HCT116 (cell line): Measurements from ENCODE around the gene TBCC. TPM values are rescaled to one million over a fixed set of nuclear protein-coding genes. Genes with fewer than 3 reads are reported as not detected.

Source experiments
- ATAC-seq: fragments of 200-7000 bp; cut with Tn5 transposase; 2 replicates; pipeline ENCODE4 v1.9.1; 2020; ENCODE audit warnings: mild to moderate bottlenecking, moderate library complexity
- BruUV-seq: library from RNA; stranded (reverse); fragments of 400-500 nt; replicated peaks from 2 replicates; lab custom pipeline; 2021; lab: Mats Ljungman, UMichigan
- CTCF ChIA-PET: fragments of 300-600 bp; sonication (Branson Sonifier 250); formaldehyde crosslinking; loops from one replicate; lab custom pipeline; 2021; ENCODE audit warnings: antibody characterized with exemption; lab: Charles Lee
- POLR2A ChIA-PET: fragments of 300-600, 350-600 bp; sonication (Branson Sonifier 250); formaldehyde crosslinking; loops from one replicate; lab custom pipeline; 2021; ENCODE audit warnings: antibody characterized with exemption; lab: Charles Lee
- RAD21 ChIA-PET, 2 experiments: fragments of 300-600 bp; sonication (Branson Sonifier 250); formaldehyde crosslinking; loops; one replicate each; lab custom pipeline; 2023; ENCODE audit warnings: low total read pairs in 2 of 2; ENCODE audit not compliant: uncharacterized antibody in 2 of 2, unreplicated experiment in 2 of 2, low non-redundant PET in 1 of 2; lab: Charles Lee
- DNase-seq: peaks from one replicate; pipeline ENCODE4 v3.0.0-alpha.2; 2010; ENCODE audit warnings: low read depth, low spot score
- H2AFZ ChIP-seq: fragments of 200-600 bp; shearing (Covaris generic), sonication (generic); 2 replicates; pipeline ENCODE4 v1.6.1; 2017; ENCODE audit warnings: low read depth, mixed run types, mixed read lengths, antibody characterized with exemption, low read length; ENCODE audit not compliant: poor library complexity, severe bottlenecking
- H3K27ac ChIP-seq: 2 replicates; pipeline ENCODE4 v1.5.1; 2012; ENCODE audit warnings: low read depth, low read length
- H3K27me3 ChIP-seq: fragments of 200-600 bp; sonication (generic); 2 replicates; pipeline ENCODE4 v1.6.1; 2016; ENCODE audit warnings: mixed run types, low read length, mixed read lengths; ENCODE audit not compliant: insufficient read depth
- H3K36me3 ChIP-seq, 2 experiments: fragments of 200-500 bp in 1 of 2; fragments of 200-600 bp in 1 of 2; sonication (Bioruptor generic) in 1 of 2; sonication (generic) in 1 of 2; 2 replicates each; pipeline versions ENCODE4 v1.5.1 to v1.6.1; 2014 to 2016; ENCODE audit warnings: low read length in 2 of 2, inconsistent platforms in 1 of 2, mixed read lengths in 1 of 2, mixed run types in 1 of 2; ENCODE audit not compliant: insufficient read depth in 2 of 2, control insufficient read depth in 1 of 2
- H3K4me1 ChIP-seq, 2 experiments: fragments of 200-600 bp in 1 of 2; sonication (generic) in 1 of 2; 2 replicates each; pipeline versions ENCODE4 v1.5.1 to v1.6.1; 2012 to 2017; ENCODE audit warnings: low read length in 2 of 2, inconsistent platforms in 1 of 2, mild to moderate bottlenecking in 1 of 2, mixed read lengths in 1 of 2, mixed run types in 1 of 2, moderate library complexity in 1 of 2; ENCODE audit not compliant: insufficient read depth in 2 of 2, control insufficient read depth in 1 of 2
- H3K4me2 ChIP-seq: fragments of 200-600 bp; sonication (generic); 2 replicates; pipeline ENCODE4 v1.6.1; 2017; ENCODE audit warnings: mixed run types, low read length, mixed read lengths
- H3K4me3 ChIP-seq, 2 experiments: fragments of 200-600 bp in 1 of 2; sonication (generic) in 1 of 2; replicated peaks in 1 of 2; 2 replicates each; pipeline ENCODE4 v1.5.1; 2011 to 2016; ENCODE audit warnings: low read length in 2 of 2, control low read depth in 1 of 2, low read depth in 1 of 2, mild to moderate bottlenecking in 1 of 2, mixed read lengths in 1 of 2, mixed run types in 1 of 2
- H3K79me2 ChIP-seq: fragments of 200-600 bp; sonication (generic); 2 replicates; pipeline ENCODE4 v1.6.1; 2017; ENCODE audit warnings: mild to moderate bottlenecking, mixed run types, low read length, moderate library complexity, mixed read lengths; ENCODE audit not compliant: insufficient read depth
- H3K9ac ChIP-seq: fragments of 200-600 bp; sonication (generic); 2 replicates; pipeline ENCODE4 v1.6.1; 2016; ENCODE audit warnings: low read length, mixed read lengths
- H3K9me2 ChIP-seq: fragments of 200-600 bp; sonication (generic), shearing (Covaris generic); 2 replicates; pipeline ENCODE4 v1.6.1; 2017; ENCODE audit warnings: mixed run types, mild to moderate bottlenecking, moderate library complexity; ENCODE audit not compliant: insufficient read depth
- H3K9me3 ChIP-seq, 2 experiments: fragments of 200-500 bp in 1 of 2; fragments of 200-600 bp in 1 of 2; sonication (Bioruptor generic) in 1 of 2; sonication (generic) in 1 of 2; 2 replicates each; pipeline ENCODE4 v1.6.1; 2014 to 2017; ENCODE audit warnings: low read length in 2 of 2, mixed read lengths in 2 of 2, inconsistent platforms in 1 of 2, low read depth in 1 of 2, mild to moderate bottlenecking in 1 of 2, mixed run types in 1 of 2, moderate library complexity in 1 of 2; ENCODE audit not compliant: control insufficient read depth in 1 of 2, insufficient read depth in 1 of 2
- H4K20me1 ChIP-seq: fragments of 200-600 bp; sonication (generic), shearing (Covaris generic); 2 replicates; pipeline ENCODE4 v1.6.1; 2017; ENCODE audit warnings: mixed run types, mild to moderate bottlenecking, moderate library complexity; ENCODE audit not compliant: insufficient read depth
- FOSL1 ChIP-seq: IDR thresholded peaks from 2 replicates; pipeline ENCODE4 v1.6.1; 2012; ENCODE audit warnings: low read depth
- JUND ChIP-seq: IDR thresholded peaks from 2 replicates; pipeline ENCODE4 v1.6.1; 2012
- POLR2A ChIP-seq: IDR thresholded peaks from 2 replicates; pipeline ENCODE4 v1.7.0; 2011; ENCODE audit warnings: borderline replicate concordance; ENCODE audit not compliant: insufficient read depth, insufficient read length; ENCODE audit errors: extremely low read depth
- POLR2AphosphoS5 ChIP-seq: IDR thresholded peaks from 2 replicates; pipeline ENCODE4 v1.6.1; 2011; ENCODE audit warnings: mild to moderate bottlenecking, low read depth, low read length, moderate library complexity
- RAD21 ChIP-seq: IDR thresholded peaks from 2 replicates; pipeline ENCODE4 v1.6.1; 2012; ENCODE audit warnings: low read depth, mild to moderate bottlenecking
- REST ChIP-seq: IDR thresholded peaks from 2 replicates; pipeline ENCODE4 v1.6.1; 2012; ENCODE audit warnings: low read depth
- ZFX ChIP-seq: fragments of 450-650 bp; IDR thresholded peaks from 2 replicates; pipeline ENCODE4 v1.6.1; 2017
- ZNF274 ChIP-seq: fragments of 200-500 bp; sonication (Bioruptor generic); IDR thresholded peaks from 2 replicates; pipeline ENCODE4 v1.6.1; 2014; ENCODE audit warnings: mild to moderate bottlenecking, low read depth, low read length, inconsistent platforms
- intact Hi-C: fragments of 100-400 bp; cut with micrococcal nuclease; formaldehyde crosslinking; loops from 2 replicates; pipeline ENCODE4 v1.10.0; 2022
- total RNA-seq: library from RNA; stranded (reverse); gene quantifications from one replicate; pipeline ENCODE4 v1.2.1, GENCODE V29; 2021; ENCODE audit not compliant: unreplicated experiment
- TF ChIP-seq, protein P1 (sequence below): IDR thresholded peaks from 2 replicates; pipeline ENCODE4 v1.6.1; 2012

TBCC gene
- total RNA-seq, 1 experiment from 2014 or later, result 17.1 TPM

DNA sequence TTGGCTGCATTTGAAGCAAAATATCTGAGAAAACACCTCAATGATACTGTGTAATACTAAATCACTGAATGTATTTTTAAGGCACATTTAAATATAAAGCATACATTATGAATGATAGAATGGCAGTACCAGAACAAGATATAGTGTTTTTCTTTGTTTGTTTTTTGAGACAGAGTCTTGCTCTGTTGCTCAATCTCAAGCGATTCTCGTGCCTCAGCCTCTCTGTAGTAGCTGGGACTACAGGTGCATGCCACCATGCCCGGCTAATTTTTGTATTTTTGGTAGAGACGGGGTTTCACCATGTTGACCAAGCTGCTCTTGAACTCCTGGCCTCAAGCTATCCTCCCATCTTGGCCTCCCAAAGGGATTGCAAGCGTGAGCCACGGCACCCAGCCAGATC lies 33.6 kb upstream of the TBCC start:
- H3K4me1 ChIP-seq, result peaks cover 26 to 66% of the 10 kb centered on the region in 2 experiments
- no peaks in the 10 kb centered on the region for H3K9me3 ChIP-seq
- no peaks in the 10 kb centered on the region for H3K9me2 ChIP-seq
- RAD21 ChIA-PET, result no interaction called here
- peaks cover 13% of the 10 kb centered on the region for H3K79me2 ChIP-seq
- no peaks in the 10 kb centered on the region for H3K27me3 ChIP-seq
- POLR2A ChIA-PET, result interaction anchor here (1.1 kb wide), 1 partner anchor 33 kb away, joined by 4 read pairs; no protein-coding TSS in a partner anchor
- no peak overlapping the region for H2AFZ ChIP-seq
- no peak overlapping the region for H3K27ac ChIP-seq
- H3K4me3 ChIP-seq, result no peak overlapping the region
- TF ChIP-seq RAD21 (no peak), REST (no peak), JUND (no peak), ZNF274 (no peak), POLR2AphosphoS5 (no peak)
- TF ChIP-seq, all 23 proteins: peak for 0
- Histone ChIP-seq H4K20me1 (no peaks in the 10 kb centered on the region), H3K36me3 (no peaks in the 10 kb centered on the region), H3K4me2 (0 out of 2 replicates have a peak overlapping the region, but pooled peaks have one; percentile 3), H3K9ac (no peak overlapping the region)
- no TSS peak for BruUV-seq
- DNase-seq (no peak), ATAC-seq (no peak)
- intact Hi-C loops, result no loop called here
- CTCF ChIA-PET, result no interaction called here

DNA sequence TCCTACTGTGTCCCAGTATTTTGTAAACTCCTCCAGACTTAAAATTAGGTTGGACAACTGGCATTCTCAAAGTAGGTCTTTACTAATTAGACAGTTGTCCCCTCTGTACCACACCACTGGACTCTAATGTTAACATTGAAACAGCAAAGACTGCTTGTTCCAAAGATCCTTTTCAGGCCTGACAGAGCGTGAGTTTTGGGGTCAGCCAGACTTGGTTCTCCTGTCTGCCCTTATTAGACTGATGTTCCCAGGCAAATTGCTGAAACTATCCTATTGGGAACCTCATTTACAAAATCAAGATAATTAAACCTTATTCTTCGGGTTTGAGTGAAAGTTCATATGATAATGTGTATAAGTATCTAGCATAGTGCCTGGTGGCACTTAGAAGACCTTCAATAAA lies 32.2 kb upstream of the TBCC start:
- ATAC-seq (no peak), DNase-seq (no peak)
- ChIA-PET CTCF (no interaction called here), RAD21 (no interaction called here), POLR2A (no interaction called here)
- no peaks in the 10 kb centered on the region for H4K20me1 ChIP-seq
- no peaks in the 10 kb centered on the region for H3K9me2 ChIP-seq
- H3K27ac ChIP-seq, result no peak overlapping the region
- H3K9ac ChIP-seq, result no peak overlapping the region
- no peak overlapping the region for H3K4me2 ChIP-seq
- H3K36me3 ChIP-seq, result no peaks in the 10 kb centered on the region
- no peak overlapping the region for H2AFZ ChIP-seq
- H3K4me3 ChIP-seq, result no peak overlapping the region
- intact Hi-C loops, result no loop called here
- no peaks in the 10 kb centered on the region; the same call in none of the 2 replicates for H3K79me2 ChIP-seq
- peaks cover 24 to 62% of the 10 kb centered on the region in 2 experiments for H3K4me1 ChIP-seq
- no peaks in the 10 kb centered on the region for H3K27me3 ChIP-seq
- no TSS peak for BruUV-seq
- no peak for TF ChIP-seq POLR2A
- TF ChIP-seq ZFX, result no peak
- TF ChIP-seq REST, result no peak
- no peak for TF ChIP-seq POLR2AphosphoS5
- no peak for TF ChIP-seq RAD21
- TF ChIP-seq, protein P1, sequence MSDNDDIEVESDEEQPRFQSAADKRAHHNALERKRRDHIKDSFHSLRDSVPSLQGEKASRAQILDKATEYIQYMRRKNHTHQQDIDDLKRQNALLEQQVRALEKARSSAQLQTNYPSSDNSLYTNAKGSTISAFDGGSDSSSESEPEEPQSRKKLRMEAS, result no peak
- no peak for TF ChIP-seq FOSL1
- TF ChIP-seq, all 23 proteins: peak for 0
- no peaks in the 10 kb centered on the region for H3K9me3 ChIP-seq
